Hepatocyte (in vitro differentiated cells): ENCODE data around the gene TMEM240.
"Not testable (repeated sequence)": the region's sequence is repeated elsewhere in the genome, so short reads cannot be mapped to it uniquely, and the experiment has no call there.

Experiments used
- CTCF ChIP-seq: fragments of 200-600 bp; sonication (generic); IDR thresholded peaks from 2 replicates; pipeline ENCODE4 v1.5.1; 2016; ENCODE audit warnings: antibody characterized with exemption, mild to moderate bottlenecking; ENCODE audit not compliant: poor library complexity
- EZH2 ChIP-seq: fragments of 200-600 bp; sonication (generic); IDR thresholded peaks from 2 replicates; pipeline ENCODE4 v1.6.1; 2016; ENCODE audit warnings: antibody characterized with exemption, mild to moderate bottlenecking, borderline replicate concordance
- EZH2phosphoT487 ChIP-seq: fragments of 200-600 bp; sonication (generic); IDR thresholded peaks from one replicate; pipeline ENCODE4 v1.6.1; 2018; ENCODE audit warnings: antibody characterized with exemption, mild to moderate bottlenecking, low read depth, moderate library complexity; ENCODE audit not compliant: unreplicated experiment, severe bottlenecking

GRCh38 chr1:1526476-1526875 is 13.9 kb downstream of the TMEM240 start:
- not testable (repeated sequence) for TF ChIP-seq CTCF, EZH2, EZH2phosphoT487
